22Rv1 (cell line): ENCODE results near the gene MAGEA9B.

Experiments used
- CTCF ChIP-seq: fragments of 450-650 bp; IDR thresholded peaks from 2 replicates; pipeline ENCODE4 v1.5.1; 2017; ENCODE audit warnings: mild to moderate bottlenecking
- ZFX ChIP-seq: fragments of 450-650 bp; IDR thresholded peaks from 2 replicates; pipeline ENCODE4 v1.6.1; 2017; ENCODE audit warnings: antibody characterized with exemption, borderline replicate concordance

GRCh38 chrX:149628280-149628679 lies 41.0 kb upstream of the MAGEA9B start:
- TF ChIP-seq CTCF (no peak), ZFX (no peak)
